Measurements from ENCODE around the gene PLPP1.

The PLPP1 gene

GRCh38 chr5:55534436-55535198 lies at the start of gene PLPP1:
TSS of gene PLPP1 (minus strand) at chr5:55534964. CDS start at chr5:55534629, 335 bp downstream.
- peak within 1 kb of the TSS; percentile 65 for H3K27ac ChIP-seq (ENCODE audit: low read length)

GRCh38 chr5:55583578-55583977 lies 48.8 kb upstream of the PLPP1 start:
- Histone ChIP-seq H3K36me3 (replicated peaks; ENCODE audit: low read depth, low read length) (no peaks in the 10 kb centered on the region), H3K79me2 (ENCODE audit: low read length) (no peaks in the 10 kb centered on the region), H4K20me1 (ENCODE audit: insufficient read depth, low read length) (no peaks in the 10 kb centered on the region), H3K27me3 (ENCODE audit: low read depth, low read length) (no peaks in the 10 kb centered on the region), H2AFZ (ENCODE audit: low read depth, low read length) (no peak overlapping the region), H3K9me3 (ENCODE audit: insufficient read depth, low read length) (no peaks in the 10 kb centered on the region), H3K4me1 (ENCODE audit: low read length) (peaks cover 16% of the 10 kb centered on the region), H3K4me2 (ENCODE audit: low read length) (no peak overlapping the region), H3K9ac (ENCODE audit: low read length) (no peak overlapping the region), H3K4me3 (ENCODE audit: low read length) (no peak overlapping the region), H3K27ac (ENCODE audit: low read length) (no peak overlapping the region)
- TF ChIP-seq CTCF (IDR thresholded peaks at IDR 0.05; ENCODE audit: low read depth, low read length) (no peak), EZH2phosphoT487 (IDR thresholded peaks at IDR 0.05; ENCODE audit: low read depth) (no peak)

More at GRCh38 chr5:55534436-55535198, at the start of gene PLPP1:
- Histone ChIP-seq H3K9ac (ENCODE audit: low read length) (peak within 1 kb of the TSS; percentile 67), H3K9me3 (ENCODE audit: insufficient read depth, low read length) (no peaks in the 10 kb centered on the region), H3K4me3 (ENCODE audit: low read length) (peak within 1 kb of the TSS; percentile 98), H3K36me3 (replicated peaks; ENCODE audit: low read depth, low read length) (no peaks in the 10 kb centered on the region), H3K4me2 (ENCODE audit: low read length) (peak within 1 kb of the TSS; percentile 90), H2AFZ (ENCODE audit: low read depth, low read length) (peak within 1 kb of the TSS; percentile 95), H3K27me3 (ENCODE audit: low read depth, low read length) (no peaks in the 10 kb centered on the region), H3K4me1 (ENCODE audit: low read length) (peaks cover 31% of the 10 kb centered on the region), H3K79me2 (ENCODE audit: low read length) (0 out of 2 replicates have a peak, but pooled peaks cover 3% of the 10 kb centered on the region), H4K20me1 (ENCODE audit: insufficient read depth, low read length) (no peaks in the 10 kb centered on the region)
- peak; percentile 7; the same call in 1 of the 2 replicates for TF ChIP-seq CTCF (IDR thresholded peaks at IDR 0.05; ENCODE audit: low read depth, low read length)
- no peak for TF ChIP-seq EZH2phosphoT487 (IDR thresholded peaks at IDR 0.05; ENCODE audit: low read depth)

GRCh38 chr5:55582256-55582655 lies 47.5 kb upstream of the PLPP1 start:
- Histone ChIP-seq H3K9ac (ENCODE audit: low read length) (peak overlapping the region; percentile 37), H3K27ac (ENCODE audit: low read length) (0 out of 2 replicates have a peak overlapping the region, but pooled peaks have one; percentile 14), H4K20me1 (ENCODE audit: insufficient read depth, low read length) (no peaks in the 10 kb centered on the region), H3K36me3 (replicated peaks; ENCODE audit: low read depth, low read length) (no peaks in the 10 kb centered on the region), H3K27me3 (ENCODE audit: low read depth, low read length) (no peaks in the 10 kb centered on the region), H2AFZ (ENCODE audit: low read depth, low read length) (peak overlapping the region; percentile 66; the same call in 1 of the 2 replicates), H3K4me2 (ENCODE audit: low read length) (peak overlapping the region; percentile 74), H3K4me1 (ENCODE audit: low read length) (peaks cover 16% of the 10 kb centered on the region), H3K9me3 (ENCODE audit: insufficient read depth, low read length) (no peaks in the 10 kb centered on the region), H3K4me3 (ENCODE audit: low read length) (peak overlapping the region; percentile 44), H3K79me2 (ENCODE audit: low read length) (no peaks in the 10 kb centered on the region)
- no peak for TF ChIP-seq CTCF (IDR thresholded peaks at IDR 0.05; ENCODE audit: low read depth, low read length)
- no peak for TF ChIP-seq EZH2phosphoT487 (IDR thresholded peaks at IDR 0.05; ENCODE audit: low read depth)

GRCh38 chr5:55580042-55580441 lies 45.3 kb upstream of the PLPP1 start:
- no peaks in the 10 kb centered on the region for H3K79me2 ChIP-seq (ENCODE audit: low read length)
- no peak overlapping the region for H3K9ac ChIP-seq (ENCODE audit: low read length)
- peaks cover 16% of the 10 kb centered on the region for H3K4me1 ChIP-seq (ENCODE audit: low read length)
- TF ChIP-seq EZH2phosphoT487 (IDR thresholded peaks at IDR 0.05; ENCODE audit: low read depth): no peak
- TF ChIP-seq CTCF (IDR thresholded peaks at IDR 0.05; ENCODE audit: low read depth, low read length): no peak
- no peaks in the 10 kb centered on the region for H3K27me3 ChIP-seq (ENCODE audit: low read depth, low read length)
- H4K20me1 ChIP-seq (ENCODE audit: insufficient read depth, low read length): no peaks in the 10 kb centered on the region
- H3K36me3 ChIP-seq (replicated peaks; ENCODE audit: low read depth, low read length): no peaks in the 10 kb centered on the region
- H2AFZ ChIP-seq (ENCODE audit: low read depth, low read length): no peak overlapping the region
- H3K27ac ChIP-seq (ENCODE audit: low read length): no peak overlapping the region
- H3K4me2 ChIP-seq (ENCODE audit: low read length): no peak overlapping the region
- no peak overlapping the region for H3K4me3 ChIP-seq (ENCODE audit: low read length)
- H3K9me3 ChIP-seq (ENCODE audit: insufficient read depth, low read length): no peaks in the 10 kb centered on the region

All from OCI-LY3 (cell line).